GM21423 (cell line): ENCODE data around the gene CMPK1.
"Not testable (repeated sequence)": the region's sequence is repeated elsewhere in the genome, so short reads cannot be mapped to it uniquely, and the experiment has no call there.

ENCODE experiments used
- ATAC-seq: cut with Tn5 transposase; IDR thresholded peaks from one replicate; pipeline ENCODE4 v1.9.1; 2021; ENCODE audit warnings: mild to moderate bottlenecking, moderate library complexity; ENCODE audit not compliant: unreplicated experiment

CMPK1 gene

DNA sequence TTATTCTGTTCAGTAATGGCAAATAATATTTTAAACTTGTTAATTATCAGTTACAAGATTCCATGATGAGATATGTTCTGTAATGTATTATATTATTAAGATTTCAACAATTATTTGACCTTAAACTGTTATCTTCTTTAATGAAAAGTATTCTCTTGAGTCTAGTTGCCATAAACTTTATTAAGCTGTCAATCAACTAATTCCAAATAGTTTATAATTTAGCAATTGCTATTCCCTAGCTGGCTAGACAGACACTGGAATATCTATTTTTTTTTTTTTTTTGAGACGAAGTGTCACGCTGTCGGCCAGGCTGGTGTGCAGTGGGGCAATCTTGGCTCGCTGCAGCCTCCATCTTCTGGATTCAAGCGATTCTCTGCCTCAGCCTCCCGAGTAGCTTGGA is 3.8 kb downstream of the CMPK1 start:
- no peak for ATAC-seq

DNA sequence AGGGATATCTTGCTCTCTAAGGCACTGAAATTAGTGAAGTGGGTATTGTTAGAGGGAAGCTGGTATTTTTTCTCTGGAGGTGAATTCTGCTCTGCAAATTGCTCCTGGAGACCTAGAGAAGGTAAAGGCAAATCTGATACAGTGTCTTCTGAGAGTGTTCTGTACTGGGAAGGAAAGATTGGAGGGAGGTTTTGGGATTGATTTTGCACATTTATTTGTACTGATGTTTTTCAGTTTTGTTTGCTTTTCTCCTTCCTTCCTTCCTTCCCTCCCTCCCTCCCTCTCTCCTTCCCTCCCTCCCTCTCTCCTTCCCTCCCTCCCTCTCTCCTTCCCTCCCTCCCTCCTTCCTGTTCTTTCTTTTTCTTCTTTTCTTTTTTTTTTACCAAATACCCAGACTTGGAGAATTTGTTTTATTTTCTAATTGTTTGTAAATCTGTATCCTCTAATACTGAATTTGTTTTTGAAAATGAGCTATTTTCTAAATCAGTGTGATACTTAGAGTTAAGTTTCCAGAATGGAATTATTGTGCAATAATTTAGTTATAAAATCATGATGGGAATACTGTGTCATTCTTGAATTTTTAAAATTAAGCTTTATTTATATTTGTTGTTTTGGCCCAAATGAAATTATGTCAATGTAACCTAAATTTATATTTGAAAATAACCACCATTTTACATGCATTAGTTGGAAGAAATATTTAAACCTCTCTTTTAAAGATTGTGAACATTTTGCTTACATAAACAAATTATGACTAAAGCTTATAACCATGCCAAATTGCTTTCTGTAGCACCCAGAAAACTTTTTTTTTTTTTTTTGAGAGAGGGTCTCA is 4.9 kb downstream of the CMPK1 start:
- ATAC-seq = no peak

DNA sequence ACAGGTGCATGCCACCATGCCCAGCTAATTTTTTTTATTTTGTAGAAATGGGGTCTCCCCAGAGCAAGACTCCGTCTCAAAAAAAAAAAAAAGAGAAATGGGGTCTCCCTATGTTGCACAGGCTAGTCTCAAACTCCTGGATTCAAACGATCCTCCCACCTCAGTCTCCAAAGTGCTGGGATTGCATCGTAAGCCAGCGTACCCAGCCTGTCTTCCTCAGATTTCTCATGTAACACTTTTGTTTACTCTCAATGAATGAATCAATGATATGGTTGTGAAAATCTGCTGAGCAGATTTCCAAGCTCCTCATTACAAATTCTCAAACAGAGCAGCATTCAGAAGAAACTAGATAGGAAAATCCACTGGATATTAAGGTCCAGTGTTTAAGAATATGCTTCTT is 6.6 kb downstream of the CMPK1 start:
- ATAC-seq = no peak

DNA sequence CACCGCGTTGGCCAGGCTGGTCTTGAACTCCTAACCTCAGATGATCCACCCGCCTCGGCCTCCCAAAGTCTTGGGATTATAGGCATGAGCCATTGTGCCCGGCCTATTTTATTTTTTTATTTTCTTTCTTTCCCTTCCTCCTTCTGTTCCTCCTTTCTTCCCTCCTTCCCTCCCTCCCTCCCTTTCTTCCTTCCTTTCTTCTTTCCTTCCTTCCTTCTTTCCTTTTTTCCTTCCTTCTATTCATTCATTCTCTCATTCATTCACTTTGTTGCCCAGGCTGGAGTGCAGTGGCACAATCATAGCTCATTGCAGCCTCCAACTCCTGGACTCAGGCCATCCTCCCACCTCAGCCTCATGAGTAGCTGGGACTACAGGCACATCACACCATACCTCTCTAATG is 13.4 kb downstream of the CMPK1 start:
- not testable (repeated sequence) for ATAC-seq

DNA sequence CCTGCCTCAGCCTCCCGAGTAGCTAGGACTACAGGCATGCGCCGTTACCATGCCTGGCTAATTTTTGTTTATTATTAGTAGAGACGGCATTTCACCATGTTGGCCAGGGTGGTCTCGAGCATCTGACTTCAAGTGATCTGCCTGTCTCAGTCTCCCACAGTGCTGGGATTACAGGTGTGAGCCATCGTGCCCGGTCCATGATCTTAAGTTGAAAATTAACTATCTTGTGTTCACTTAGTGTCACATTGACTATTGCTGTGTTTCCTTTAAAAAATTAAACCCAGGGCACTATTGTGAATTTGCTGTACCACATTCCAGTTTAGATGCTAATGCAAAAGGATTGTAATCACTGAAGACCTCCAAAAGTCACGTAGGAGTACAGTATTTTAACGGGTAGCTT is 14.1 kb downstream of the CMPK1 start:
- ATAC-seq = no peak

DNA sequence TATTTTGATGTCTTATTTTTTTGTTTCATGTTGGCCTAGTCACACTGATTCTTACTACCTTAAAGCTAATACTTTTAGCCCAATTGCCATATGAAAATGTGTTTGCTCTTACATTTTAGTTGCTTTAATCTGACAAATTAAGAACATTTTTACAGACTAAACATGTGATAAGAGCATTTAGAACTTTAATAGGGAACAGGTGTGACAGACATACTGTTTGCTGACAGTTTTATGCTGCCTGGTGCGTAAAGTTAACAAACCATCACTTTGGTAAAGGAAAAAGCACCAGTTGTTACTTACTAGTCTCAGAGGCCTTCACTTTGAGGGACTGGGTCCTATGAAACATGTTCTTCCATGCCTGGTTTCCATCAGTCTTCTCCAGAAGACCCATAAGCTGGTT is 14.7 kb downstream of the CMPK1 start:
- no peak for ATAC-seq

DNA sequence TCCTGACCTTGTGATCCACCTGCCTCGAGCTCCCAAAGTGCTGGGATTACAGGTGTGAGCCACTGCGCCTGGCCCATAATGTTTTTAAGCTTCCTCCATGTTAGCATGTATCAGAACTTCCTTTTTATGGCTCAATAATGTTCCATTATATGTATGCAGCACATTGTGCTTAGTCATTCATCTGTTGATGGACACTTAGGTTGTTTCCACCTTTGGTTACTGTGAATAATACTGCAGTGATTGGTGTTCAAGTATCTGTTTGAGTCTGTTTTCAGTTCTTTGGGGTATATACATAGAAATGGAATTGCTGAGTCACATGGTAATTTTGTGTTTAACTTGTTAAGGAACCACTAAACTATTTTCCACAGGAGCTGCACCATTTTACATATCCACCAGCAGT is 17.7 kb downstream of the CMPK1 start:
- peak; percentile 89 for ATAC-seq

DNA sequence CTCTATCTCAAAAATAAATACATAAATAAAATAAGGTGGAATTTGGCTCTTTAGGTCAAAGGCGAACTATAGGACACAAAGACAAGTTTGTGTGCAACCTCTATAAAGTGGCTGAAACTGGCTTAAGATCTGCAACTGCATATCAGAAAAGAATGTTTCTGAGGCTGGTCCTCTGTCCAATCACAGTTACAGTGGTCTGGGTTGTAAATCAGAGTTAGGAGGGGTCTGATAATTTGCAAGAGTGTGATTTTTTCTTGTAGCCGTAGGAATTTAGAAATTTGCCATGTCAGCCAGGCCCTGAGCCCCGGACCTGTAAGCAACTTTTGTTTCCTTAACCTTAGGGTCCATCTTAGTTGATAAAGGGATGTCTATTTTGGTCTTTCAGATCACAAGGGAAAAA is 27.8 kb downstream of the CMPK1 start:
- no peak for ATAC-seq

DNA sequence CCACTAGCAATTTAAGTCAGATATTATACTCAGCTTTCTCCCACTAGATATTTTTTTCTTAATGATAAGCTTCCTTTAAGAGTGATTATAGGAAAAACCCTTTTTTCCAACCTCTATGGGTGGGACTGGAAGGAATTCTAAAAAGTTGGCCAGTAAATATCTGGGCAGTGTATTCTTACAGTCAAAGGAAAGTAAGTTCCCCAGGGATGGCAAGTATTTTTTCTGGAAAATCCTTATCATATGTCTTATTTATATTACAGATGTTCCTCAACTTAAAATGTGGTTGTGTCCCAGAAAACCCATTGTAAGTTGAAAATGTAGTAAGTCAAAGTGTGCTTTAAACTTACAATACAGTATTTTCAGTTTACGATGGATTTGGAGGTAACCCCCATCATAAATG is 29.2 kb downstream of the CMPK1 start:
- no peak for ATAC-seq

DNA sequence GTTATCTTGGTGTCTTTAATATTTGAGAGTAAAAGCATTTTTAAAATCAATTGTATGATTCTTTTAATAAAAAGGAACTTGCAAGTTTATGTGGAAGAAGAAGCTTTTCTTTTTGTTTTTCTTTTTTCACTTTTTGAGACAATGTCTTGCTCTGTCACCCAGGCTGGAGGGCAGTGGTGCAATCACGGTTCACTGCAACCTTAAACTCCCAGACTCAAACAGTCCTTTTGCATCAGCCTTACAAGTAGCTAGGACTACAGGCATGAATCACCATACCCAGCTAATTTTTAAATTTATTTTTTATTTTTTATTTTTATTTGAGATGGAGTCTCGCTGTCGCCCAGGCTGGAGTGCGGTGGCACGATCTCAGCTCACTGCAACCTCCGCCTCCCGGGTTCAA is 34.1 kb downstream of the CMPK1 start:
- no peak for ATAC-seq

DNA sequence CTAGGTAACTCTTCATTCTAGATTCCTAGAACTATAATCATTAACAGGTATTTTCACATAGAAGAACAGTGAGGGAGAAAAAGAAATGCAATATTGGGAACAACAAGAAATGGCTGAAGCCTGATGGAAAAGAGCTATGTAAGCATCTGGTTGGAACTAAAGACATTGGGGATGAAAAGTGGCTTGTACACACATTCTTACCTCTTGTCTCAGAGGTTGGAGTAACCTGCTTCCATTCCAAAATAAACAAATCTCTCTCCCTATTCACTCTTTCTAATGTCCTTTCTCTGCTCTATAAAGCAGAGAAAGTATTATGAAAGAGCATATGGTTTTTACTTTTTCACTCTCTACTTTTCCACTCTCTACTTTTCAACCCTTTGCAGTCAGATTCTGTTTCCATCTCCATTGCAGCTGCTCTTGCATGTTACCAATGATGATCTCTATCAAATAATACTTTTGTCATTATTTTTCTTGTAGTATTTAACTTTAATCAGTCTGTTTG is 37.5 kb downstream of the CMPK1 start:
- no peak for ATAC-seq

DNA sequence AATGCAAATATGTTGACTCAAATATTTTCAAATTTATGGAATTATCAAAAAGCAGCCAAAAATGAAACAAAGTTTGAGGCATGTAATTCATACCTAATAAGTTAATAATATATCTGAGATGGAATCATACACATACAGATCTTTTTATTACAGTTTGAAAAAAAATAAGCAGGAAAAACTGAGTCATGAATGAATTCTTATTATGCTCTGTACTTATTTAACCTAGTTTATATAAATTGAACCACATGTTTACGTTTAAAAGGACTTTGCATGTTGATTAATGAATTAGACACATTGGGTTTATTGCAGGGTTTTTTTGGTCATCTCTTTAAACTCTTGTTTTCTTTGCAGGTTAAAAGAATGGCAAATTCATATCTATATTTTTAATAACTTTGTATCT is 40.9 kb downstream of the CMPK1 start:
- no peak for ATAC-seq

DNA sequence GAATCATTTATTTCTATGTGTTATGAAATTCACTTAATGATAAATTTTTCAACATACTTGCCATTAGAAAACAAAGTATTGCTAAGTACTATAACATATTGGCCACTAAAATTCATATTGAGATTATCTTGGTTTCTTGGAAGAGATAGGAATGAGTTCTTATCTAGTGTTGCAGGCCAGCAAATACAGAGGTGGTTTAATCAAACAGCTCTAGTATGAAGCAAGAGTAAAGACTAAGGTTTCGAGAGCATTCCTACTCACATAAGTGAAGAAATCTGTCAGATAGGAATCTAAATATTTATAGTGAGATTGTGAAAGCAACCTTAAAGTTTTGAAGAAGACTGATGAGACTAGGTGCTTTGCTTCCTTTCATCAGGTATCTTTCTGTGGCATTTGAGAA is 44.6 kb downstream of the CMPK1 start:
- ATAC-seq = no peak

DNA sequence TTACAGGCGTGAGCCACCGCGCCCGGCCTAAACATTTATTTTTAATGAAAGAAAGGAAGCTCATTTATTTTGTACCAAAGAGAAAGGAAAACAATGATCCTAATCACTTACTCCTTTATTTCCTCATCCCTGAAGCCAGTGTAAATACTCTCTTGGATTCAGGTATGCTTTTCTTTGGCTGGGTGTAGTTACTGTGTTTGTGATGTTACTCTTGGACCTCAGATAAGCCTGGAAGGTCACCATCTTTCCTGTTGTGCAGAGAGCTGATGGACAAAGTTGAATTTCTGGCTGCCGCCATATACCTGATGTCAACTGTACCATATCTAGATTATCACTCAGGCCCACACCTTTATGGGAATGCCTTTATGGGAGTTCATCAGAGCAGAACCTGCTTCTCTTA is 47.1 kb downstream of the CMPK1 start:
- no peak for ATAC-seq

DNA sequence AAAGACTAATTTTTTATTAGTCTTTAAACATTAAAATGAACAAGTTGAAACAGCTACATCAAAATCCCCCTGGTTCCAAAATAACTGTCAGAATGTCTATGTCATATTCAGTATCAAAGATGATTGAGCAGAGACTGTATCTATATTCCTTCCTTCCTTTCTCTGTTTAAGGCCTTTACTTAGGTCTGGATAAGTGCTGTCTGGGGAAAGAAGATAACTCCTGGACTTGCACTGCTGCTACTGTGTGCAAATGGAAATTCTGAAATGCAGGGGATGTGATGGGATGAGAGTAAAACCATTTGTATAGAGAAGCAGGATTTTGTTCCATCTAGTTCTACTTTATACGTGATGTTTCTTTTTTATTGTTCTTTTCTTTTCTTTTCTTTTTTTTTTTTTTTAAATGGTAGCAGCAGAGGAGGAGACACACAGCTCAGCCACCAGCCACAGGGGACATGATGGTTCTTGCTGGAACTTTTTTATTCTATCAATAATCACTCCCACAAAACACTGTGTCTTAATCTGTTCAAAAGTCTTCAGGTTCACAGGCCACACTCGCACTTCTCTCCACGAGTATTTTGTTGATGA is 48.9 kb downstream of the CMPK1 start:
- no peak for ATAC-seq

DNA sequence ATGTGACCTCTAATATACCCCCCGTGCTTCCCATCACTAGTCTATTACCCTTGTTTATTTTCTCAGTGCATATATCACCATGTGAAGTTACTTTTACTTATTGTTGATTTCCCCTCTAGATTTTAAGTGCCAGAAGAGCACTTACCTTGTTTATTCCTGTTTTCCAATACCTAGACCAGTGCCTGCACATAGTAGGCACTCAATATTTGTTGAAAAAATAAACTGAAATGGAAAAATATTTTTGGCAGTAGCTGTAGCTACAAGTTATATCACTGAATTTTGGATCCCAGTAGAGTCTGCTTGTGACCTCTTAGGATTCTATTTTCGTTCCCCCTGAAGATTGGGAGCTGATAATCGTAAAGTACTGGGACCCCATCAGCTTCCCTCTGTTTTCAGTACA is 50.5 kb downstream of the CMPK1 start:
- no peak for ATAC-seq

DNA sequence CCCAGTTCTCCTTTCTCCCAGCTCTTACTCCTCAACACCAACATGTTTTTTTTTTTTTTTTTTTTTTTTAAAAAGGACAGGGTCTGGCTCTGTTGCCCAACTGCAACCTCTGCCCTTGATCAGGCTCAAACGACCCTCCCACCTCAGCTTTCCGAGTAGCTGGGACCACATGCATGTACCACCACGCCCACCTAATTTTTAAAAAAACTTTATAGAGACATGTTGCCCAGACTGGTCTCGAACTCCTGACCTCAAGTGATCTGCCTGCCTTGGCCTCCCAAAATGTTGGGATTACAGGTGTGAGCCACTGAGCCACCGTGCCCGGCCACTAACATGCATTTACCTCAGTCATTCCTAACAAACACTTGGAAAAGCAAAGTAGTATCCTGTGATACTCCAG is 51.4 kb downstream of the CMPK1 start:
- no peak for ATAC-seq

DNA sequence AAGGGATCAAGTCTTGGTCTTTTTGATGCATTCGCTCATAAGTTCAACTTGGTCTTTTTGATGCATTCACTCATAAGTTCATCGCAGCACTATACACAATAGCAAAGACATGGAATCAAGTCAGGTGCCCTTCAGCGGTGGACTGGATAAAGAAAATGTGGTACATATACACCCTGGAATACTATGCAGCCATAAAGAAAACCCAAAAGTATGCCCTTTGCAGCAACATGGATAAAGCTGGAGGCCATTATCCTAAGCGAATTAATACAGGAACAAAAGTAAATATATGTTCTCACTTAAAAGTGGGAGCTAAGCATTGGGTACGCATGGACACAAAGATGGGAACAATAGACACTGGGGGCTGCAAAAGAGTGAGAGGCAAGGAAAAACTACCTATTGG is 52.7 kb downstream of the CMPK1 start:
- no peak for ATAC-seq

DNA sequence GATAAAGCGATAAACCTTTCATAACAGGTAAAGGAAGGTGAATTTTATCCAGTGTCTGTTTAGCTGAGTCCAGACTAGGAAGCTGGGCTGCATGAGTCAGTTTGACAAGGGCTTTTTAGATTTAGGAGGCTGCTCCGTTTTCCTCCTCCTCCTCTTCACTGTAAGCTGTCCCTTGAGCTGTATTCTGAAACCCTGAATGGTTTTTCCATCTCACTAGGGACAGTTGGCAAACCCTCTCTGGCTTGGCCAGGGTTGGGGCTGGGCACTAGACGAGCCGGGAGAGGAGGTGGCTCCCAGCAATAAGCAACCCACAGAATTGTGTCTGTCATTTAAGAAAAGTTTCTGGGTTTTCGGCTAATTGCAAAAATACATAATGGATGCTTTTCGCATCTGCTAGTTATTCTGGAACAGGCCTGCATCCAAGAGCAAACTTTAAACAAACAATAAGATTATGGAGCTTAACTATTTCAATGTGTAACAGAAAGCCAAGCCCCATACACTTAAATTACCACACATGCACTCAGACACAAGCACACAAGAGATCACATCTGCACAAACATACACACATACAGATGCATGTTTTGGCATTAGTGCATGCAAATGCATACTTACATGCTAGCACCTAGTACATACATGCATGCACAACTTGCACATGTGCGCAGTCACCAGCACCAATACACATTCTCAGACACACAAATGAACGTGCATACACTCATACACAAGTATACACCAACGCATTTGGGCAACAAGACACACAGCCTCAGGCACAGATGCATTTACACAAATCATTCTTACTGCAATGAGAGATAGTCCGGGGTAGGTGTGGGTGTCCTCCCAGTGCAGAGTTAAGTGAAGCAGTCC is 54.7 kb downstream of the CMPK1 start:
- no peak for ATAC-seq

DNA sequence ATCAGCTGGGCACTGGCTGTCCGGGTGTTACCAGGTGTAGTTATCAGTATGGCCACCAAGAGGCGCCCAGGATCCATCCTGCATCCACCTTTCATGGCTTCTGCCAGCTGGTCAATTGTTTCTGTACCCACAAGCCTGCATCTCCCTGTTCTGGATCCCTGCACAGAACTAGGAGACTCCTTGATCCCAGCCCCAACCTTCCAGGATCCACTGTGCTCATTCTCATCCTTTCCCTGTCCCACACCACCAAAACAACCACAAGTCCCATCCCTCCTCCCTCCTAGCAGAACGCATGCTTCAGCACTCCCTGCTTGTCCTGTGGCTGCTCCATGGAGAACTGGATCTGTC is 55.3 kb downstream of the CMPK1 start:
- ATAC-seq = no peak

DNA sequence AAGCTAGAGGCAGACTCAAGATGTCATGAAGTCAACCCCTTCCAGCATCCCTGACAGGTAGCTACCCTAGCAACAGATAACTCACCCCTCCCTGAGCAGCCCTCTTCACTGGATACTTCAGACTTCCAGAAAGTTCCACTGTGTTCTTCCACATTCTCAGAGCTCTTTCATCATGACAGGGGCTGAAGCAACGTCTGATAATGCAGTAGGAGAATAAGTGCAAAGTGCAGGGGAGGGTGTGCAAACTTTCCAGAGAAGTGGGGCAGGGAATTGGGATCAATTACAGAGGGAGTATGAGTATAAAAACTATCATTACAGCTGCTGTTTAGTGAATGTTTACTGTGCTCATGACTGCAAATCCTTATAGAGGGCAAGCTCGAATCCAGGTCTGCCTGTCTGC is 56.1 kb downstream of the CMPK1 start:
- ATAC-seq = no peak

DNA sequence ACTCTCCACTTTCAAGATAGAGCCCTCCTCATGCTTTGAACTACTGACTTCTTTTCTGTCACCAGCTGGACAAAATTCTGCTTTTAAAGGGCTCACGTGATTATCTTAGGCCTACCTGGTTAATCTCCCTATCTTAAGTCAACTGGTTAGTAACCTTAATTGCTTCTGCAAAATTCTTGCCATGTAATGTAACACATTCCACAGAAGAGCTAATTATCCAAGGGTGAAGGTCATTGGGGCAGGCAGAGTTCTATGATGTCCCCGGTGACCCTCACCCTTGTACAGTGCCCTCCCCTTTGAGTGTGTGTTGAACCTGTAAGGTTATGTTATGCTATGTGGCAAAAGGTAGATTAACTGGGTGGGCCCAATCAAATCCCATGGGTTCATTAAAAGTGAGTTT is 57.3 kb downstream of the CMPK1 start:
- no peak for ATAC-seq
